Endodermal cell (in vitro differentiated cells): ENCODE measurements around the gene SLC25A12. TPM values are rescaled to one million over a fixed set of nuclear protein-coding genes. Genes with fewer than 3 reads are reported as not detected.

Experiments used
- DNase-seq: peaks from one replicate; pipeline ENCODE4 v3.0.0-alpha.2; 2017
- H3K27ac ChIP-seq: 2 replicates; pipeline ENCODE4 v1.5.1; 2013; ENCODE audit warnings: mild to moderate bottlenecking, low read depth, low read length, moderate library complexity
- H3K27me3 ChIP-seq: 2 replicates; pipeline ENCODE4 v1.6.1; 2013; ENCODE audit warnings: mild to moderate bottlenecking, low read length, moderate library complexity; ENCODE audit not compliant: insufficient read depth, control insufficient read depth, poor library complexity, severe bottlenecking
- H3K36me3 ChIP-seq: 2 replicates; pipeline ENCODE4 v1.7.0; 2013; ENCODE audit warnings: mild to moderate bottlenecking, low read length, moderate library complexity; ENCODE audit not compliant: control insufficient read depth, insufficient read depth
- H3K4me1 ChIP-seq: one replicate; pipeline ENCODE4 v1.7.0; 2013; ENCODE audit warnings: low read length; ENCODE audit not compliant: control insufficient read depth, insufficient read depth
- H3K4me3 ChIP-seq: 2 replicates; pipeline ENCODE4 v1.5.1; 2013; ENCODE audit warnings: mild to moderate bottlenecking, low read length, moderate library complexity
- H3K9ac ChIP-seq: 2 replicates; pipeline ENCODE4 v1.6.1; 2013; ENCODE audit warnings: mild to moderate bottlenecking, low read length, moderate library complexity; ENCODE audit not compliant: poor library complexity, severe bottlenecking; ENCODE audit errors: extremely low read depth
- H3K9me3 ChIP-seq: 2 replicates; pipeline ENCODE4 v1.6.1; 2013; ENCODE audit warnings: mild to moderate bottlenecking, low read length, moderate library complexity; ENCODE audit not compliant: control insufficient read depth
- H3K27ac Mint-ChIP-seq: 2 replicates; pipeline ENCODE4 v1.8.0; 2020; ENCODE audit warnings: mixed read lengths
- H3K27me3 Mint-ChIP-seq: 2 replicates; pipeline ENCODE4 v1.8.0; 2021; ENCODE audit warnings: mild to moderate bottlenecking, mixed read lengths; ENCODE audit not compliant: insufficient read depth
- H3K36me3 Mint-ChIP-seq: 2 replicates; pipeline ENCODE4 v1.8.0; 2020; ENCODE audit warnings: low read depth, mixed read lengths
- H3K4me1 Mint-ChIP-seq: 2 replicates; pipeline ENCODE4 v1.8.0; 2020; ENCODE audit warnings: mixed read lengths
- H3K4me3 Mint-ChIP-seq: 2 replicates; pipeline ENCODE4 v1.8.0; 2020; ENCODE audit warnings: mild to moderate bottlenecking, moderate library complexity, mixed read lengths
- H3K9me3 Mint-ChIP-seq: 2 replicates; pipeline ENCODE4 v1.8.0; 2020; ENCODE audit warnings: mild to moderate bottlenecking, mixed read lengths
- WGBS, 2 experiments: methylation state at CpG; one replicate each; pipeline versions ENCODE4 v1.1.5 to v1.1.7; 2013; ENCODE audit warnings: missing lambda C conversion rate in 2 of 2, mixed read lengths in 1 of 2; ENCODE audit not compliant: insufficient coverage in 1 of 2, insufficient read length in 1 of 2; 5-methylcytosine and 5-hydroxymethylcytosine counted together
- total RNA-seq, 2 donors: library from RNA; stranded (reverse); fragmentation: NEBNext Ultra II Directional in 1 of 2; extraction: Animal tissue kit (Norgen Biotek cat#: 25700) in 1 of 2; gene quantifications; 2 replicates in 1 of 2; 3 replicates in 1 of 2; pipeline ENCODE4 v1.2.1, GENCODE V29; 2021
- TF ChIP-seq, protein P1 (sequence below): fragments of 200-600 bp; sonication (generic); conservative IDR thresholded peaks from 2 replicates; pipeline ENCODE4 v1.5.0; 2021; ENCODE audit warnings: antibody characterized with exemption, mild to moderate bottlenecking

Gene SLC25A12
- total RNA-seq, 2 donors from 2014 or later, result 0.55 to 3.1 TPM

DNA sequence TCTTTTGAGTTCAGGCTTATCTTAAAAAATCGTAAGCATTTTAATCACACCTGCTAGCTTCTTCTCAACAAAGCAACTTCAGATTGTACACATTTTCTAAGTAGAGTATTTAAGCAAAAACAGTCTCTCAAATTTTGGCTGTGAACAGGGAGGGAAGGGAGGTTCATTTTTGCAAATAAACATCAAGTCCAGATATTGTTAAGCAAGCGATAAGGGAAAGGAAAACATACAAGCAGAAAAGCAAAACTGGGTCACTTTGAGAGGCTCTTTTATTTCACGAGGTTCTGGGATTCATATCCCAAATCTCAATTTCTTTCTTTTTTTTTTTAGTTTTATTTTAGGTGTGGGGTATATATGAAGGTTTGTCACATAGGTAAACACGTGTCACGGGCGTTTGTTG is 79.9 kb downstream of the SLC25A12 start:
- TF ChIP-seq, protein P1, sequence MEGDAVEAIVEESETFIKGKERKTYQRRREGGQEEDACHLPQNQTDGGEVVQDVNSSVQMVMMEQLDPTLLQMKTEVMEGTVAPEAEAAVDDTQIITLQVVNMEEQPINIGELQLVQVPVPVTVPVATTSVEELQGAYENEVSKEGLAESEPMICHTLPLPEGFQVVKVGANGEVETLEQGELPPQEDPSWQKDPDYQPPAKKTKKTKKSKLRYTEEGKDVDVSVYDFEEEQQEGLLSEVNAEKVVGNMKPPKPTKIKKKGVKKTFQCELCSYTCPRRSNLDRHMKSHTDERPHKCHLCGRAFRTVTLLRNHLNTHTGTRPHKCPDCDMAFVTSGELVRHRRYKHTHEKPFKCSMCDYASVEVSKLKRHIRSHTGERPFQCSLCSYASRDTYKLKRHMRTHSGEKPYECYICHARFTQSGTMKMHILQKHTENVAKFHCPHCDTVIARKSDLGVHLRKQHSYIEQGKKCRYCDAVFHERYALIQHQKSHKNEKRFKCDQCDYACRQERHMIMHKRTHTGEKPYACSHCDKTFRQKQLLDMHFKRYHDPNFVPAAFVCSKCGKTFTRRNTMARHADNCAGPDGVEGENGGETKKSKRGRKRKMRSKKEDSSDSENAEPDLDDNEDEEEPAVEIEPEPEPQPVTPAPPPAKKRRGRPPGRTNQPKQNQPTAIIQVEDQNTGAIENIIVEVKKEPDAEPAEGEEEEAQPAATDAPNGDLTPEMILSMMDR, result no peak
- Mint-ChIP-seq H3K4me1 (no peaks in the 10 kb centered on the region), H3K27me3 (no peaks in the 10 kb centered on the region)

DNA sequence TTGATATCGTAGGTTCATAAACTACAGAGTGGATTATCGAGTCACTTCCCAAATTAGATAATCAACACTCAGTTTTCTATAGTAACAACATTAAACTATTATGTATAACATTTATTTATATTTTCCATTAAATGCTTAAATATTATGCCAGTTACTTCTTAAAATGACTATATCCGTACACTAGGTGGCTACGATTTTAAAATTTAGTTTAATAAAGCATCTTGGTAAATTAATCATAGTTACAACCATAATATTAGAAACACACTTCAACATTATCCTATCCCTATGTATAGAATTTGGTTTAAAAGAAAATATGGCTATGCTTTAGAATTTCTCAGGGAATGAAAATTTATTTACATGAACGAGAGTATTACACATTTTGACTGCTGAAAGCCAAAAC is 80.3 kb downstream of the SLC25A12 start:
- Mint-ChIP-seq H3K4me1 (no peaks in the 10 kb centered on the region), H3K36me3 (no peaks in the 10 kb centered on the region), H3K27ac (no peak overlapping the region), H3K4me3 (no peak overlapping the region), H3K9me3 (no peaks in the 10 kb centered on the region), H3K27me3 (no peaks in the 10 kb centered on the region)
- WGBS, 2 experiments, result 71 to 98% methylated on average over 1 to 5 of the region's 5 CpGs
- no peaks in the 10 kb centered on the region for H3K9me3 ChIP-seq
- no peaks in the 10 kb centered on the region for H3K27me3 ChIP-seq
- H3K36me3 ChIP-seq, result no peaks in the 10 kb centered on the region
- H3K4me3 ChIP-seq, result no peak overlapping the region
- no peak for DNase-seq
- no peaks in the 10 kb centered on the region for H3K4me1 ChIP-seq
- H3K9ac ChIP-seq, result no peak overlapping the region
- no peak overlapping the region for H3K27ac ChIP-seq
- TF ChIP-seq, protein P1, result no peak

More for the DNA sequence above, 79.9 kb downstream of the SLC25A12 start:
- no peaks in the 10 kb centered on the region for H3K9me3 Mint-ChIP-seq
- DNase-seq, result no peak
- no peak overlapping the region for H3K27ac Mint-ChIP-seq
- H3K9ac ChIP-seq, result no peak overlapping the region
- H3K4me3 ChIP-seq, result no peak overlapping the region
- H3K4me1 ChIP-seq, result no peaks in the 10 kb centered on the region
- 88% methylated on average over 6 of the region's 6 CpGs; no CpG with 5 or more reads in 1 of the 2 experiments for WGBS, 2 experiments
- no peaks in the 10 kb centered on the region for H3K27me3 ChIP-seq
- H3K27ac ChIP-seq, result no peak overlapping the region
- H3K9me3 ChIP-seq, result no peaks in the 10 kb centered on the region
- H3K36me3 Mint-ChIP-seq, result no peaks in the 10 kb centered on the region
- H3K36me3 ChIP-seq, result no peaks in the 10 kb centered on the region
- no peak overlapping the region for H3K4me3 Mint-ChIP-seq

GRCh38 chr2:171813126-171813525 is 80.9 kb downstream of the SLC25A12 start:
- Mint-ChIP-seq H3K4me3 (no peak overlapping the region), H3K4me1 (no peaks in the 10 kb centered on the region), H3K27ac (no peak overlapping the region), H3K27me3 (no peaks in the 10 kb centered on the region), H3K9me3 (no peaks in the 10 kb centered on the region), H3K36me3 (no peaks in the 10 kb centered on the region)
- H3K4me1 ChIP-seq, result no peaks in the 10 kb centered on the region
- H3K27ac ChIP-seq, result no peak overlapping the region
- no peaks in the 10 kb centered on the region for H3K9me3 ChIP-seq
- no peaks in the 10 kb centered on the region for H3K36me3 ChIP-seq
- no peaks in the 10 kb centered on the region for H3K27me3 ChIP-seq
- TF ChIP-seq, protein P1, result no peak
- no peak for DNase-seq
- 83 to 90% methylated on average over 3 of the region's 3 CpGs for WGBS, 2 experiments
- H3K4me3 ChIP-seq, result no peak overlapping the region
- no peak overlapping the region for H3K9ac ChIP-seq
